Esophagus squamous epithelium (tissue), 5 donors: ENCODE data around the gene PEX14. TPM values are rescaled to one million over a fixed set of nuclear protein-coding genes. Genes with fewer than 3 reads are reported as not detected.

Experiments
- DNase-seq: peaks from one replicate; lab custom pipeline; 2025; lab: John Stamatoyannopoulos, UW
- H3K27ac ChIP-seq, 4 donors: fragments of 200-600 bp; sonication (generic); one replicate each; pipeline ENCODE4 v1.5.1; 2016 to 2019; ENCODE audit warnings: mild to moderate bottlenecking in 1 of 4
- H3K27me3 ChIP-seq, 4 donors: fragments of 200-600 bp; sonication (generic); 1 replicate in 3 of 4; 2 replicates in 1 of 4; pipeline versions ENCODE4 v1.5.1 to v1.6.0; 2017 to 2021; ENCODE audit warnings: antibody characterized with exemption in 1 of 4
- H3K36me3 ChIP-seq, 3 donors: fragments of 200-600 bp; sonication (generic); one replicate each; pipeline ENCODE4 v1.5.1; 2016 to 2019
- H3K4me1 ChIP-seq, 3 donors: fragments of 200-600 bp; sonication (generic); one replicate each; pipeline ENCODE4 v1.5.1; 2017 to 2019
- H3K4me3 ChIP-seq, 4 donors: fragments of 200-600 bp; sonication (generic); 1 replicate in 3 of 4; 2 replicates in 1 of 4; pipeline ENCODE4 v1.5.1; 2016 to 2019; ENCODE audit warnings: mild to moderate bottlenecking in 2 of 4, moderate library complexity in 1 of 4
- H3K9me3 ChIP-seq, 3 donors: fragments of 200-600 bp; sonication (generic); one replicate each; pipeline ENCODE4 v1.5.1; 2016 to 2019
- CTCF ChIP-seq, 6 experiments: fragments of 450-650 bp in 4 of 6; fragments of 200-600 bp in 2 of 6; sonication (generic) in 2 of 6; IDR thresholded peaks; one replicate each; pipeline ENCODE4 v1.5.1; 2016 to 2019; ENCODE audit warnings: antibody characterized with exemption in 6 of 6, mild to moderate bottlenecking in 4 of 6, moderate library complexity in 4 of 6
- POLR2A ChIP-seq, 4 donors: fragments of 450-650 bp; IDR thresholded peaks; one replicate each; pipeline ENCODE4 v1.6.1; 2017; ENCODE audit warnings: antibody characterized with exemption in 4 of 4, mild to moderate bottlenecking in 4 of 4, moderate library complexity in 3 of 4
- WGBS, 2 donors: methylation state at CpG; one replicate each; pipeline ENCODE4 v1.1.5; 2018; 5-methylcytosine and 5-hydroxymethylcytosine counted together
- intact Hi-C: fragments of 100-400 bp; cut with DNase I; formaldehyde crosslinking; loops from one replicate; pipeline ENCODE4 v1.15.0; 2022
- total RNA-seq, 4 donors: library from RNA; depleted of rRNA; stranded (reverse); fragments of >200 nt; gene quantifications; one replicate each; pipeline ENCODE4 v1.1.0, GENCODE V29; 2016
- donor health status: DM: yes; HTN: yes; CAD: no.

The PEX14 gene
- total RNA-seq, 4 donors from 2014 or later: 9.4 to 22.9 (median 15.2) TPM

DNA sequence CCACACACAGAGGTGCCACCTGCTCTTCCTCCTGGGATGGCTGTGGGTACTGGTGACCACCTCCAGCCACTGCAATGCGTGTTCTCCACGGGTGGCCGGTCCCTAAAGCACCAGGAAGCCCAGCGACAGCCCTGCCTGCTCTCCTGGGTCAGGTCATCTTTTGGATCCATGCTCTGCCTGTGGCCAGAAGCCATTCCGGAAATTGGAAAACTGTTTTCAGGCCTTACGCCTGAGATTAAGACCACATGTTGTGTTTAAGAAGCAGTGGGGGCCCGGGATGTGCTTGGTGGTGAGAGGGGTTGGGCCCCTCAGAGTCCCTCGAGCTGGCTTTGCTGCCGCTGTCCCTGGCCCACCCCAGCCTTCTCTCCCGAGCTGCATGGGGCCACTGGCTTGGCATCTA lies 150.8 kb downstream of the PEX14 start:
- WGBS, 2 donors: 83 to 85% methylated on average over 1 to 4 of the region's 10 CpGs
- H3K4me1 ChIP-seq: peaks cover 0 to 26% (median 0%) of the 10 kb centered on the region in 3 donors
- H3K9me3 ChIP-seq: no peaks in the 10 kb centered on the region
- H3K27ac ChIP-seq: peak overlapping the region; percentile 2 to 89 (median 72)
- TF ChIP-seq CTCF (IDR thresholded peaks at IDR 0.05) (no peak), POLR2A (IDR thresholded peaks at IDR 0.05) (no peak)
- peaks cover 5 to 89% (median 7%) of the 10 kb centered on the region in 3 donors for H3K36me3 ChIP-seq
- peak overlapping the region in 2 of 4 donors; percentile 9 to 16 for H3K4me3 ChIP-seq
- DNase-seq: no peak
- intact Hi-C loops: loop anchor here (10.0 kb wide), 1 partner anchor 91 kb away; no protein-coding TSS in a partner anchor
- H3K27me3 ChIP-seq: no peaks in the 10 kb centered on the region

- Histone ChIP-seq H3K9me3 (no peaks in the 10 kb centered on the region), H3K36me3 (peaks cover 5 to 96% (median 7%) of the 10 kb centered on the region in 3 donors), H3K27ac (peak overlapping the region; percentile 42 to 89 (median 67)), H3K4me1 (peaks cover 0 to 33% (median 4%) of the 10 kb centered on the region in 3 donors), H3K27me3 (no peaks in the 10 kb centered on the region), H3K4me3 (no peak overlapping the region)
- TF ChIP-seq CTCF (IDR thresholded peaks at IDR 0.05) (no peak), POLR2A (IDR thresholded peaks at IDR 0.05) (no peak)
- intact Hi-C loops: loop anchor here (10.0 kb wide), 1 partner anchor 91 kb away; no protein-coding TSS in a partner anchor
- DNase-seq: no peak
- WGBS, 2 donors: 64 to 95% methylated on average over 1 to 6 of the region's 13 CpGs
These were observed 151.5 kb downstream of the PEX14 start for GRCh38 chr1:10626131-10626731.

GRCh38 chr1:10626791-10627410 lies 152.2 kb downstream of the PEX14 start:
- no peak for DNase-seq
- no peaks in the 10 kb centered on the region for H3K9me3 ChIP-seq
- H3K4me3 ChIP-seq: no peak overlapping the region
- H3K27me3 ChIP-seq: no peaks in the 10 kb centered on the region
- H3K36me3 ChIP-seq: peaks cover 5 to 100% (median 7%) of the 10 kb centered on the region in 3 donors
- peaks cover 0 to 35% (median 9%) of the 10 kb centered on the region in 3 donors for H3K4me1 ChIP-seq
- TF ChIP-seq POLR2A (IDR thresholded peaks at IDR 0.05): no peak
- no peak for TF ChIP-seq CTCF (IDR thresholded peaks at IDR 0.05)
- H3K27ac ChIP-seq: peak overlapping the region in 3 of 4 donors; percentile 62 to 89 (median 72)
- intact Hi-C loops: loop anchor here (10.0 kb wide), 1 partner anchor 92 kb away; no protein-coding TSS in a partner anchor
- 78% methylated on average over 11 to 17 of the region's 22 CpGs for WGBS, 2 donors

GRCh38 chr1:10628685-10629084 lies 153.9 kb downstream of the PEX14 start:
- no peak for DNase-seq
- Histone ChIP-seq H3K9me3 (no peaks in the 10 kb centered on the region), H3K4me3 (no peak overlapping the region), H3K27me3 (no peaks in the 10 kb centered on the region), H3K27ac (peak overlapping the region; percentile 43 to 93 (median 90)), H3K36me3 (peaks cover 5 to 92% (median 7%) of the 10 kb centered on the region in 3 donors), H3K4me1 (peaks cover 0 to 49% (median 9%) of the 10 kb centered on the region in 3 donors)
- intact Hi-C loops: loop anchor here (10.0 kb wide), 1 partner anchor 94 kb away; no protein-coding TSS in a partner anchor
- no peak for TF ChIP-seq CTCF (IDR thresholded peaks at IDR 0.05)
- TF ChIP-seq POLR2A (IDR thresholded peaks at IDR 0.05): no peak
- WGBS, 2 donors: 56 to 87% methylated on average over 3 of the region's 7 CpGs
